GM18511 (cell line): ENCODE results near the gene INPP5A.

Source experiments
- ATAC-seq: cut with Tn5 transposase; IDR thresholded peaks from one replicate; pipeline ENCODE4 v1.9.1; 2021; ENCODE audit warnings: mild to moderate bottlenecking, moderate library complexity; ENCODE audit not compliant: unreplicated experiment

INPP5A gene

DNA sequence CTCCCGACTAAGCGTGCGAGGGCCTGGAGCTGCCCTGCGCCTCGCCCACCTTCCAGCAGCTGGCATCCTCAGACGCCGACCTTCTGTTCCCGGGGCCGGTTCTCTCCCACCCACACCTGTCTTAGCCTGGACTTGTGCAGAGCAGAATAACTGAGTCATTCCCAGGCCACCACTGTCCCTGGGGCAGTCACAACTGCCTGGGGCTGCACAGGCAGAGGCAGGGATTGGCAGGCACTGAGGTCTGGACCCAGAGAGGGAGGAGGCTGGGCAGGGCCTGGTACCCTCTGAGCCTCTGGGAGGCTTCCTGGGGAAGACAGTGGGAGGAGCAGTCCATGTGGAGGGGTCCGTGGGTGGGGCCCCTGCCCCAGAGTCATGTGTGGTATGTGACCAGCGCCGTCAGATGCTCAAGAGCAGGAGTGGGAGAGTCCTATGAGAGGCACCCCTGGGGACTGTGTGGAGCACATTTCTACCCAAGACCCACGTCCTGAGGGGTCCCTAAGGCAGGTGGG is 174.1 kb downstream of the INPP5A start:
- ATAC-seq = no peak

DNA sequence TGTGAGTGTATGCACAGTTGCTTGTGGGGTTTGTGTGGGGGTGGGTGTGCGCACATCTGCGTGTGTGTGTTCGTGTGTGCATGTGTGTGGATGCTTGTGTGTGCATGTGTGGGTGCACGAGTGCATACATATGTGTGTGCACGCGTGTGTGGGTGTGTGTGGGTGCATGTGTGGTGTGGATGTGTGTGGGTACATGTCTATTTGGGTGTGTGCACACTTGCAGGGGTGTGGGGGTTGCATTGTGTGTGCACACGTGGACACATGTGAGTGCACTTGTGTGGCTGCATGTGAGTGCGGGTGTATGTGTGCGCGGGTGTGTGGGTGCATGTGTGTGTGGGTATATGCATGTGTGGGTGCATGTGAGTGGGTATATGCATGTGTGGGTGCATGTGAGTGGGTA is 174.7 kb downstream of the INPP5A start:
- ATAC-seq = no peak

DNA sequence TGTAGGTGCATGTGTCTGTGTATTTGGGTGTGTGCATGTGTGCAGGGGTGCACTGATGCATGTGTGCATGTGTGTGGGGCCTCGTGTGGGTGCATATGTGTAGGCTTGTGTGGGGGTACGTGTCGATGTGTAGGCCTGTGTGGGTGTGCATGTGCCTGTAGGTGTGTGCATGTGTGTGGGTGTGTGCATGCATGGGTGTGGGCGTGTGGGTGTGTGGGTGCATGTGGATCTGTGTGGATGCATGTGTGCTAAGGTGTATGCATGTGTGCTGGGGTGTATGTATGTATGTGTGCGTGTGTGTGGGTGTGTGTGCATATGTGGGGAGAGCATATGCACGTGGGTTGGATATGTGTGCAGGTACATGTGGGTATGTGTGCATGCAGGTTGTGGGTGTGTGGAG is 175.2 kb downstream of the INPP5A start:
- no peak for ATAC-seq

DNA sequence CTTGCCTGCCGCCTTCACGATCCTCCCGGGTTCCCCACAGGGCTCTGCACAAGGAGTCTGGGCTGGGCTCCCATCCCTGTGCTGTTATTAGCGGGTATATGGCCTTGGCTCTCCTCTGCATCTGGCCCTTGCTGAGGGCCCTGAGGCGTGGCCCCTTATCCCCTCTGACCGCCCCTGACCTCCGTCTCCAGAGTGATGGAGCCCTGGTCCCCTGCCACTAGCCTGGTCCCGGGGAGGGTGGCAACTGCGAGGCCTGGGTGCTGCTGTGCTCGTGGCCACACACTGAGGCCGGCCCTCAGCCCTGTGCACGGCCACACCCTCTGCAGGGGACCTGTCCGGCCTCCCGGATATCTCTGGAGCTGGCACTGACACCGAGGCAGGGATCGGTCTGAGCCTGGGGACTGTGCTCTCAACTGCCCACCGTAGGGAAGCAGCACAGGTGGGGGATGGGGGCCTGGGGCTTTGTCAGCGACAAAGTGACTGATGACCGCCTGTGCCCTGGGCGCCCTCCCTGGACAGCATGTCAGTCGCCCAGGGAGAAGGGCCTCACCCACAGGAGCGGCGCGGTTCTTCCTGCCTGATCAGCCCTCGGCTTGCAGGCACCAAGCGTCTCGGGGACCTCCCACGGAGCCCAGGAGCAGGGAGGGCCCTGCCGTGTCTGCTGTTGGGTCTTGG is 176.0 kb downstream of the INPP5A start:
- ATAC-seq = no peak

DNA sequence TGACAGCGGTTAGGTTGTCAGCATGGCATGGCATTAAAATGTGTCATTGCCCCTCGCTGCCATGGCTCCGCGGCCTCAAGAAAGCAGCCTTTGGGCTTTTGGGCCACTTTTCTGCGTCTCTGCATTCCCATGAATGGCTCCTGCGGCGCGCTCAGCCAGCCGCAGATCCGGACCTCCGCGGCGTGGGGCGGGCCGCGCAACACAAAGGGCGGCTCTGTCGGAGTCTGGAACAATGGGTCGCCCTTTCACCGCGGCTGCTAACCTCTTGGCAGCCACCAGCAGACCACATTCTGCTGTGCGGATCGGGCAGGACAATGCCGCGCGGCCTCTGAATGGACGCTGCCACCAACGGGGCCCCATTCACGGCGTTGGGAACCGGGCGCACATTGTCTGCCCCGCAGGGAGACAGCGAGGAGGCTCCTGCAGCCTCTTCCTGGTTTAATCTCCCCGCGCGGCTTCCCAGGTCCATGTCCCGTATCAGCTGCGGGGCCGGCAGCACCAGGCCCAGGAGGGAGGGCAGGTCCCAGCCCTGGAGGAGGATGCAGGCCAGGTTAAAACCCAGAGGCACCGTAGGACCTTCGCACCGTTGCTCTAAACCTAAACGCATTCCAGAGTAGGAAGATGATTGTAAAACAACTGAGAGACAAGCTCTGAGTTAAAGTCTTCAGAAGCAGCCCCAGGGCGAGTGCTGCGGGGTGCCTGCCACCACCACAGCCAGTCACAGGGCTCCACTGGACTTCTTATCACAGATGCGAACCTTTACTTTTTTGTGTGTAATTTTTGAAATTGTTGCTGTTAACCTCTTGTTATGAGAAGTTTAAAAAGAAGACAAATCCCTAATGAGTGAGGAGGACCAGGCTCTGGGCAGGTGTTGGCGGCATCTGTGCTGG is 176.8 kb downstream of the INPP5A start:
- no peak for ATAC-seq

DNA sequence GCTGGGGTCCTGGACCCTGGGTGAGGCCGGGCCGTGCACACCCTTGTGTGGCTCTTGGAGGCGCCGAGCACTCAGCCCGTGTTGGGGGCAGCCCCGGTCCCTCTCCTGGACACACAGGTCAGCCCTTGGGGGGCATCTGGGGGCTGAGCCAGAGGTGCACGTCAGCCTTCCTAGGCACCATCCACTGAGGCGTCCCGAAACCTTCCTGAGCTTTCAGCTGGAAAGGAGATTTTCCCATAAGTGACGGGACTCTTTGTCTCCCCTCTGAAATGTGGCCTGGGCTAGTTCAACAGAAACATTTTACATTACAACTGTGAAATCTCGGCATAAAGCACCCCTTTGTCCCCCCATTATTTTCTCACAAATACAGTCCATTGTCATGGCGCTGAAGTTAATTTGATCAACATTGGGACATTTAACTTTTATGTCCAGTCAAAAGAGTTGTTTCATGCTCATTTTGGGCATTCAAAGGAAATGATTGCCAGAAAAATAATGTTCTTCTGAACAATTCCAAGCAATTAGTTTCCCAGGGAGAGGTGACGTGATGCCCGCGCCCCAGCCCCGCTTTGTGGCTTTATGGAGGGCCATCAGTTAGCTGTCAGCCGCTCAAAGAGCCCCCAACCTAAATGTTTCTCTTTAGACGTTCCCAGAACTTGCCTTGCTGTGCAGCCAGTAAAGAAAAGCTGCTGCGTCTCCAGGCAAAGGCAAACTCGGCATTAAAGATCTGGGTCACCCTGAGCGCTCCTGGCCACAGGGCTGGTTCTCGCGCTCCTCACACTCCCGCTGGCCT is 177.6 kb downstream of the INPP5A start:
- ATAC-seq = no peak

DNA sequence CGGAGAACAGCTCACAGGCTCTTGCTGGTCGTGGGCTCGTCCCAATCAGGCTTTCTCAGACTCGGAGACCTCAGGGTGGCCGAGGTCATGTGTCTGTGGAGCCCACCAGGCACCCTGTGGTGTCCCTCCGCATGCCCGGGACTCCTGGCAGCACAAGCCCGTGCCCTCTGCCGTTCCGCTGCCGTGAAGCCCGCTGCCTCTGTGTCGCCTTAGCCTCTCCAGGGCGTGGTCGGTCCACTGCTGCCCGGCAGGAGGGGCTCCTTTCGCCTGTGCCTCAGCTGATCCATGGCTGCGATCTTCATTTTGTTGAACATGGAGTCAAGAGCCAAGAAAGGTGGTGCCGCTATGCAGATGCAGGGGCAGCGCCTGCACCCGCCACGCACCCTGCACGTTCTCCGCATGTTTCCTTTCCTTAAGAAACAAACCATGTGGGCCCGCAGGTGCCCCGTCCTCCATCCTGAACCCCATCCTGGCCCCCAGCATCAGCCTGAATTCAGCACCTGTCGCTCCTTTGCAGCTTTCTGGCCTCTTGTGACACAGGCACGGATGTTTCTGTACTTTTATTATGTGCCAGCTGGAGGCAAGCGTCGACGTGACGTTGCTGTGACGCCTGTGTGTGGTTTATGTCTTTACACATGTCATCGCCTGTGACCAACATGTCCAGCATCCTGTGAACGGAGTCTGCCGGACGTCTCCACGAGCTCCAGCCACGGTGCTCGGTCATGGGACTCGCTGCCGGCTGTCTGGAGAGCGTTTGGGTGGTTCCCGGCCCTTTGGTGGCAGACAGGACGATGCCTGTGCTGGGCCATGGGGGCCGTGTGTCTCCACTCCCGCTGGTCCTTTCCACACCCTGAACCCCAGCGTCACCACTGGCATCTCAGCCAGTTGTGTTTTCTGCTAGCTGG is 178.4 kb downstream of the INPP5A start:
- no peak for ATAC-seq

DNA sequence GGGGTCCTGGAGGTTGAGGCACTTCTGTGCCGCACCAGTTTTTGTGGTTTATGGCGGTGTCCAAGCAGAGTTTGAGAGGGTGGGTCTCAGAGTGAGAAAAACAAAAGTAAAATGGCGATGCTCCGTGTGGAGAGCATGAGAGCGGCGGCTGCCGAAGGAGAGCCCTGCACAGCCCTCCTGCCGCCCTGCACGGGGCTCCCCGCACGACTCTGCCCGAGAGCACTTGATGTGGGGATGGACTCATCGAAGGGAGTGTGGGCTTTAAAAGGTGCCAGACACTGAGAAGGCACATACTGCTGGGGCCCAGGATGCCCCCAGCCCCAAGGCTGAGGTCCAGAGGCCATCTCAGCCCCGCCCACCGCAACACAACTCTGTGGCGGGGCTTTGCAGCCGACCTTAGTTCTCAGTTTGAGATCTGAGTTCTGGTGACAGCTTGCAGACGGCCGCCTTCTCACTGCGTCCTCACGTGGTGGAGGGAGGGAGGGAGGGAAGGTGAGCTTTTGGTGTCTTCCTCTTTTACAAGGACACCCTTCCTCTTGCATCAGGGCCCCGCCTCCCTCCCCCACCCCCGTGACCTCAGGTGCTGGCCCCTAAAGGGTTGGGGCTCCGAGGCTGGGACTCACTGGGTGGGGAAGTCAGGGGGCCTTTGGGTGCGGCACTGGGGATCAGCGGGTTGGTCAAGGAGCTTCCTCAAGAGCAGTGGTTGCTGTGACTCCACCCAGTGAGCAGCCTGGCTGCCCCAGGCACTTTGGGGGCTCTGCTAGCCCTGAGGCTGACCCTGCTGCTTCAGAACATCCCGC is 179.3 kb downstream of the INPP5A start:
- ATAC-seq = no peak

DNA sequence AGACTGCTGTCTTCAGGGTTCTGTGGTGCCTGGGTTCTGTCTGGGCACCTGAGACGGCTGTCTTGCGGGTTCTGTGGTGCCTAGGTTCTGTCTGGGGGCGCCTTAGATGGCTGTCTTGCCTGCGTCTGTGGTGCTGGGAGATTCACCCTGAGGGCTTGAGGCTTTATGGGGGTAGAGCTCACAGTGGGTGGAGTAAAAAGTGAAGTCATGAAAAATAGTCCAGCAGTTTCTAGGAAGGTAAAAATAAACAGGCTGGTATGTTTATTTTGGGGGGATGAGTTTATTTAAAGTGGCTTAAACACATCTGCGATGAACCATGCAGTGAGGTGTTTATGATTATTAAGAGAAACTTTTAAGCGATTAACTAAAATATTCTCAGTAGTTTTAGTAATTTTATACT is 184.1 kb downstream of the INPP5A start:
- no peak for ATAC-seq

DNA sequence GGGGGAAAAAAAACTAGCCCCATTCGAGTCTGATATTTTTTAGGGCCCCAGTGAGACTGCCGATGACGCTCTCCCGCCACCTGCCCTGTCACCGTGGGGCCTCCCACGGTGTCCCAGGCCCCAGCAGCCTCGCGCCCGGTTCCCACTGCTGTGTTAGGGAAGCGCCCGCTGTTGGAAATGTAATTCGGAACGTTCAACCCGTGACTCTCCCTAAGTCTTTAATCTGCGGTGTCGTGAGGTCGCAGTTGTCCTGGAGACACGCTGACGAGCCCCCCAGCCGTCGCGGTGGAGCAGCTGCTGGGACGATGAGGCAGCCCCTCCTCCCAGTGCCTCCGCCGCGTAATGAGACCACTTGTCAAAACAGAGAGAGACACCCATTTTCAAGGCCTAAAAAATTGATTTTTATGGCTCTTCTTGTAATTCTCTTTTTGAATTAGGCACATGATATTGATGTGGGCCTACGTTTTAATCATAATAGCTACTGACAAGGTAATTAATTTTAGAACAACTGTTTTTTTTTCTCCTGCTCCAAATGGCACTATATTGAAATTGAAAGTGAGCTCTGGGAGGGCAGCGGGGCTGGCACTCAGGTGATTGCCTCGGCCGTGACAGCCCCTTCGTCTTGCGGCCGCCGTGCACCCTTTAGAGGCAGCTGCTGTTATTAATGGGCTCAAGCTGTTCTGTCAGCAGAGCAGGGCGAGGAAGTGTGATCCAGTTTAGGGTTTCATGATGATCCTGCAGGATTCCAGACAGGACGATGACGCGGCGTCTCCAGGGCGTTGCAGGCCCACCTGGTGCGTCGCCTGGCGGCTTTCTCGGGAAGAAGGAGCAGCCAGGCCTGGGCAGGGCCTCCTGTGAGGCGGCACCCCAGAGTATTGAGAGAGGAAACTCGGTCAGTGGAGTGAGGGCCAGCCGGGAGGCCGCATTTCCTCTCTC is 185.1 kb downstream of the INPP5A start:
- ATAC-seq = no peak

DNA sequence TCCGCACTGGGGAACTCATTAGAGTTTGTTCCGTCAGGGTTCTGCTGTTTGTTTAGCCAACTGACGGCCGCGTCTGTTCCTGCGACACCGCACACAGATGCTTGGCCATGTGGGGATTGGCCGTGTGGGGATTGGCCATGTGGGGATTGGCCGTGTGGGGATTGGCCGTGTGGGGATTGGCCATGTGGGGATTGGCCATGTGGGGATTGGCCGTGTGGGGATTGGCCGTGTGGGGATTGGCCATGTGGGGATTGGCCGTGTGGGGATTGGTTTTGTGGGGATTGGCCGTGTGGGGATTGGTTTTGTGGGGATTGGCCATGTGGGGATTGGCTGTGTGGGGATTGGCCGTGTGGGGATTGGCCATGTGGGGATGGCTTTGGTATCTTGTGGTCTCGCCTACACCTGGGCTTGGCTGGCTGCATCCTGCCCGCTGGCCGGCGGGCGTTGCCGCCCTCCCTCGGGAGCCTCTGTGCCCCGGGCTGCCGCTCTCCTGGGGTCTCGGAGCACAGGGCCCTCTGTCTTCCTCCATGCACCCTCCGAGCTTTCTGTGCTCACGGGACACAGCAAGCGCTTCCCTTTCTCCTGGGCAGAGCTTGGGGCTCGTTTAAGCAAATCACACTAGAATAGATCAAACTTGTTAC is 185.9 kb downstream of the INPP5A start:
- ATAC-seq = no peak

DNA sequence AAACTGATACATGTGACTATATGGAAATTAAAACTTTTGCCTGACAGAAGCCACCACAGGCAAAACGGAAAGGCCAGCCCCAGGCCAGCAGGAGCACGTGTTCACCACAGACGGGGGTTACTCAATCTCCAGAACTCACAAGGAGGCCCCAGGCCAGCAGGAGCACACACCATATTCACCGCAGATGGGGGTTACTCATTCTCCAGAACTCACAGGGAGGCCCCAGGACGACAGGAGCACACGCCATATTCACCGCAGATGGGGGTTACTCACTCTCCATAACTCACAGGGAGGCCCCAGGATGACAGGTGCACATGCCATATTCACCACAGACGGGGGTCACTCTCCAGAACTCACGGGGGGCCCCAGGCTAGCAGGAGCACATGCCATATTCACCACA is 186.9 kb downstream of the INPP5A start:
- ATAC-seq = no peak

DNA sequence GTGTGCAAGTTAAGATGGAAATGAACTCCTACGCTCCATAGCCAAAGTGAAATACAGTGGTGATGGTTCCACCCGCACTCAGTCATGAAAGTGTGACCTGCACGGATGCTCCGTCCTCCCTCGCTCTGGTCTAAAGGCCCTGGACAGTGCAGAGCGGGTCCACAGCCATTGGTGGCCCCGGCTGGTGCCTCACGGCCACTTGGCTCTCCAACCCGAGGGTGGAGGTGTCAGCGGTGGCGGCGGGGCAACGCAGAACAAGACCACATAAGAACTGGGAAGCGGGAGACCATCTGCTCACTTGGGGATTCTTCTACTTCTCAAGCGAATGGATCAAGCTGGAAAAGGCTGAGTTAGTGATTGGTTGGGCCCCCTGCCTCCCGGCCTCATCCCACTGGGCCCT is 187.6 kb downstream of the INPP5A start:
- ATAC-seq = no peak

DNA sequence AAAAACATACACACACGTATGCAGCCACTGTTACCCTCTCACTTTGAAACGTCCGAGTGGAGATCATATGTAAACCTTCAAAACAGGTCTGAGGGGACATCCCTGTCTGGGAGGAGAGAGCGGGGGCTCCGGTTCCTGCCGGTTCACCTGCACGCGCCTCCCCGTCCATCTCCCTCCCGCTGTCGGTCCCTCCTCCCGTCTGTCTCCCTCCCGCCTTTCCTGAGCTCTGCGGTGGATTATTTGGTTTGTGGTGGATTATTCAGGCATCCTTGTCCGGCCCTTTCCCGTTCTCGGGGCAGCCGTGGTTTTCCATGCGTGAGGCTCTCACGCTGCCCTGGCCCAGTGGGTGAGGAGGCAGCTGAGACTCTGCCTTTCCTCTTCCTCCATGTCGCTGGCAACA is 188.6 kb downstream of the INPP5A start:
- ATAC-seq = no peak

DNA sequence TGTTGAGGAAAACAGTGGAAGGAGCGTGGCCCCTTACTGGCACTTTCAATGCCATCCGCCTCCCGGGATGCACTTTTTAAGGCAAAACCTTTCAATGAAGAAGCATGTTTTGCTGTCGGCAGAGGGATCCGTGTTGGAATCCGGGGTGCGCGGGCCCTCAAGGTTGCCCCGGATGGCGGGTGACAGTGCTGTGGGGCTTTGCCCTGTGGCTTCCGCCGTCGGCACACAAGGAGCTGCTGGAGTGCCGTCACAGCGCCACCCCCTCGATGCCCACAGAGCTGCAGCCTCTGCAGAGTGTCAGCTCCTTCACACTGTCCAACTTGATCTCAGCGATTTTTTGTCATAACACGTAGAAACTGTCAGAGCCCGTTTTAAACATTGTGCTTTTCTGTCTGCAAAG is 189.4 kb downstream of the INPP5A start:
- ATAC-seq = no peak

DNA sequence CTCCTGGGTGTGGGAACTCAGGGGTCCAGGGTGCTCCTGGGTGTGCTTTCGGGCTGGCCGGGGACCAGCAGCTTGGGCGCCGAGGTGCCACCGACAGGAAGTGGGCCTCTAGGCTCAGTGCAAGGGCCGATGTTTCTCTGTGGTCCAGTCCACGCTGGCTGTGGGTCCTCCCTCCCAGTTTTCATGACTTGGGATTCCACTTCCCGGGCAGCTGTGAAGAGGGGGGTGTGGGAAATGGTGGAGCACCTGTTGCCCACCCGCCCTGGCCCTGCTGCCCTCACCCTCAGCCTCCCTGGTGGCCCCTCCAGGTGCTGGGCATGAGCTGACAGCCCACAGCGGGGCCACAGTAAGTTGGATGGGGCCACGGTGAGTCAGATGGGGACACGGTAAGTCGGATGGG is 189.8 kb downstream of the INPP5A start:
- ATAC-seq = no peak

DNA sequence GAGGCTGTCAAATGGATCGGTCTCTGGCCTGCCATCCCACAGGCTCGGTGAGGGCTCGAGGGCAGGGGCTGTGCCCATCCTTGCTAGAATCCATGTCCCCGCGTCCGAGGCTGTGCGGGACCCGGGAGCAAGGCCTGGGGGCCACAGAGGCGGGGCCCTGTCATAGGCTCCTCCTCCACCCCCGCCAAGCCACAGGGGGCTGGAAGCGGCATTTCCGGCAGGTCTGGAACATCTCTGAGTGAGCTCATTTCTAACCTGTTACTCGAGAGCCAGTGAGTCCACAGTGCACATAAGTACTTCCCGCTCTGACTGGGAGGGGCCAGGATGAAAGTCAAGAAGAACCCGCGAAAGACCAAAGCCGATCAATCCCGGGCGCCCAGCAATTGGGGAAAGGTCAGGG is 190.7 kb downstream of the INPP5A start:
- no peak for ATAC-seq

DNA sequence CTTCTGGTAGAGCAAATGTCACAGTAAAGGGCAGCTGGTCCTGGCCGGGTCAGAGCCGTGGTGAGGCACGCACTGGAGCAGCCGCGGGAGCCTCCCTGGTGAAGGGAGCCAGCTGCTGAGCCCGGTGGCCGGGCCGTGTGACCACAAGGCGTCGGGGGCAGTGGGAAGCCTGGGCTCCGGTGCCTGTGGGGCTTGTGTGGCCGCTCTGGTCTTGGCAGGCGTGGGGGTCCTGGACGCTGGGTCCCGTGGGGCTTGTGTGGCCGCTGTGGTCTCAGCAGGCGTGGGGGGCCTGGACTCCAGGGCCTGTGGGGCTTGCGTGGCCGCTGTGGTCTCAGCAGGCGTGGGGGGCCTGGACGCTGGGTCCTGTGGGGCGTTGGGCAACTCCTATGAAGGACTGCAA is 191.2 kb downstream of the INPP5A start:
- no peak for ATAC-seq
